ENCODE measurements around the gene GLI3. TPM values are rescaled to one million over a fixed set of nuclear protein-coding genes. Genes with fewer than 3 reads are reported as not detected.

Gene GLI3
- total RNA-seq, 1 donor from 2014 or later = 5.5 TPM

GRCh38 chr7:42156967-42157721 lies 79.9 kb downstream of the GLI3 start:
- DNase-seq = no peak
- intact Hi-C loops (cut with micrococcal nuclease) = no loop called here
- no peak overlapping the region for H3K27ac ChIP-seq (replicated peaks)
- no peaks in the 10 kb centered on the region for H3K36me3 ChIP-seq
- no peak for TF ChIP-seq CTCF (IDR thresholded peaks at IDR 0.05; ENCODE audit: borderline replicate concordance)
- H3K4me3 ChIP-seq = no peak overlapping the region
- H3K9me3 ChIP-seq (replicated peaks) = no peaks in the 10 kb centered on the region
- H3K27me3 ChIP-seq (ENCODE audit: low read depth) = no peaks in the 10 kb centered on the region
- H3K4me1 ChIP-seq = peaks cover 6% of the 10 kb centered on the region

- H3K4me3 ChIP-seq = no peak overlapping the region
- no peak overlapping the region for H3K27ac ChIP-seq (replicated peaks)
- TF ChIP-seq CTCF (IDR thresholded peaks at IDR 0.05; ENCODE audit: borderline replicate concordance) = no peak
- no peaks in the 10 kb centered on the region for H3K27me3 ChIP-seq (ENCODE audit: low read depth)
- H3K4me1 ChIP-seq = peaks cover 7% of the 10 kb centered on the region
- intact Hi-C loops (cut with micrococcal nuclease) = no loop called here
- no peaks in the 10 kb centered on the region for H3K9me3 ChIP-seq (replicated peaks)
- no peak for DNase-seq
- no peaks in the 10 kb centered on the region for H3K36me3 ChIP-seq
These were observed 80.6 kb downstream of the GLI3 start for GRCh38 chr7:42156291-42156865.

GRCh38 chr7:42155584-42156290 lies 81.3 kb downstream of the GLI3 start:
- intact Hi-C loops (cut with micrococcal nuclease) = no loop called here
- Histone ChIP-seq H3K4me1 (peaks cover 14% of the 10 kb centered on the region), H3K9me3 (replicated peaks) (no peaks in the 10 kb centered on the region), H3K4me3 (no peak overlapping the region), H3K27me3 (ENCODE audit: low read depth) (no peaks in the 10 kb centered on the region), H3K36me3 (no peaks in the 10 kb centered on the region), H3K27ac (replicated peaks) (no peak overlapping the region)
- DNase-seq = no peak
- no peak for TF ChIP-seq CTCF (IDR thresholded peaks at IDR 0.05; ENCODE audit: borderline replicate concordance)

- intact Hi-C loops (cut with micrococcal nuclease) = no loop called here
- peaks cover 21% of the 10 kb centered on the region for H3K4me1 ChIP-seq
- H3K27ac ChIP-seq (replicated peaks) = no peak overlapping the region
- no peaks in the 10 kb centered on the region for H3K27me3 ChIP-seq (ENCODE audit: low read depth)
- H3K4me3 ChIP-seq = no peak overlapping the region
- no peak for DNase-seq
- no peaks in the 10 kb centered on the region for H3K36me3 ChIP-seq
- no peaks in the 10 kb centered on the region for H3K9me3 ChIP-seq (replicated peaks)
- no peak for TF ChIP-seq CTCF (IDR thresholded peaks at IDR 0.05; ENCODE audit: borderline replicate concordance)
These were observed 82.8 kb downstream of the GLI3 start for GRCh38 chr7:42154173-42154572.

- Histone ChIP-seq H3K27me3 (ENCODE audit: low read depth) (no peaks in the 10 kb centered on the region), H3K36me3 (peaks cover 1% of the 10 kb centered on the region), H3K9me3 (replicated peaks) (no peaks in the 10 kb centered on the region), H3K4me3 (no peak overlapping the region), H3K4me1 (peaks cover 21% of the 10 kb centered on the region), H3K27ac (replicated peaks) (no peak overlapping the region)
- no peak for TF ChIP-seq CTCF (IDR thresholded peaks at IDR 0.05; ENCODE audit: borderline replicate concordance)
- intact Hi-C loops (cut with micrococcal nuclease) = no loop called here
- DNase-seq = no peak
These were observed 84.4 kb downstream of the GLI3 start for GRCh38 chr7:42152329-42153205.

All from left ventricle myocardium inferior (tissue), 1 donor.